Activated CD4-positive, alpha-beta T cell treated with anti-CD3 and anti-CD28 coated beads for 24 hours (primary cell): ENCODE data around the gene ANGPTL4.
"Not testable (repeated sequence)": the region's sequence is repeated elsewhere in the genome, so short reads cannot be mapped to it uniquely, and the experiment has no call there.

Experiments
- DNase-seq, 2 donors: peaks; one replicate each; pipeline ENCODE4 v3.0.0-alpha.2; 2020; ENCODE audit warnings: low read depth in 2 of 2

Gene ANGPTL4

GRCh38 chr19:8361921-8362793 is 1.8 kb upstream of the ANGPTL4 start:
- no peak for DNase-seq

GRCh38 chr19:8366121-8366581 is 2.2 kb downstream of the ANGPTL4 start:
- DNase-seq, result no peak

GRCh38 chr19:8366961-8367326 is 3.0 kb downstream of the ANGPTL4 start:
- no peak for DNase-seq

GRCh38 chr19:8367327-8368001 is 3.5 kb downstream of the ANGPTL4 start:
- no peak for DNase-seq

- DNase-seq, result no peak
Observed at GRCh38 chr19:8370176-8371010, 6.4 kb downstream of the ANGPTL4 start.

GRCh38 chr19:8371011-8371804 is 7.3 kb downstream of the ANGPTL4 start:
- DNase-seq, result no peak

GRCh38 chr19:8373867-8374813 is 10.2 kb downstream of the ANGPTL4 start:
- DNase-seq, result no peak

- not testable (repeated sequence) for DNase-seq
Observed at GRCh38 chr19:8375766-8376165, 11.8 kb downstream of the ANGPTL4 start.

- DNase-seq, result not testable (repeated sequence)
Observed at GRCh38 chr19:8376373-8376974, 12.5 kb downstream of the ANGPTL4 start.

GRCh38 chr19:8377598-8377997 is 13.6 kb downstream of the ANGPTL4 start:
- no peak for DNase-seq

- not testable (repeated sequence) for DNase-seq
Observed at GRCh38 chr19:8379156-8379891, 15.4 kb downstream of the ANGPTL4 start.

- not testable (repeated sequence) for DNase-seq
Observed at GRCh38 chr19:8384569-8384968, 20.6 kb downstream of the ANGPTL4 start.

GRCh38 chr19:8385103-8385502 is 21.1 kb downstream of the ANGPTL4 start:
- not testable (repeated sequence) for DNase-seq

GRCh38 chr19:8385566-8385965 is 21.6 kb downstream of the ANGPTL4 start:
- DNase-seq, result not testable (repeated sequence)

- not testable (repeated sequence) for DNase-seq
Observed at GRCh38 chr19:8386419-8386818, 22.5 kb downstream of the ANGPTL4 start.

- no peak for DNase-seq
Observed at GRCh38 chr19:8386990-8387389, 23.0 kb downstream of the ANGPTL4 start.

GRCh38 chr19:8387688-8388611 is 24.0 kb downstream of the ANGPTL4 start:
- DNase-seq, result no peak

- no peak for DNase-seq
Observed at GRCh38 chr19:8388612-8388958, 24.6 kb downstream of the ANGPTL4 start.
